GM12878 (cell line): ENCODE data around the gene SMC5. TPM values are rescaled to one million over a fixed set of nuclear protein-coding genes. Genes with fewer than 3 reads are reported as not detected.

Experiments used
- ATAC-seq: fragments of 200-7000 bp; cut with Tn5 transposase; 3 replicates; pipeline ENCODE4 v1.9.1; 2020; ENCODE audit warnings: mild to moderate bottlenecking, moderate library complexity
- BruUV-seq: library from RNA; stranded (reverse); fragments of 400-500 nt; replicated peaks from 2 replicates; lab custom pipeline; 2021; lab: Mats Ljungman, UMichigan
- CTCF ChIA-PET: fragments of 300-600 bp; sonication (Branson Sonifier 250); formaldehyde crosslinking; extraction: SDS; loops from one replicate; lab custom pipeline; 2021; ENCODE audit warnings: inconsistent platforms; lab: Yijun Ruan, JAX
- POLR2A ChIA-PET: fragments of 350-600 bp; formaldehyde crosslinking; extraction: SDS; loops from one replicate; lab custom pipeline; 2021; ENCODE audit warnings: inconsistent platforms; lab: Charles Lee
- RAD21 ChIA-PET: fragments of 300-600 bp; sonication (Branson Sonifier 250); formaldehyde crosslinking; loops from one replicate; lab custom pipeline; 2023; ENCODE audit warnings: antibody characterized with exemption; ENCODE audit not compliant: unreplicated experiment; lab: Charles Lee
- SMC1A ChIA-PET: fragments of 300-600 bp; sonication (Branson Sonifier 250); formaldehyde crosslinking; loops from one replicate; lab custom pipeline; 2023; ENCODE audit not compliant: unreplicated experiment, uncharacterized antibody; lab: Charles Lee
- DNase-seq: peaks from one replicate; pipeline ENCODE4 v3.0.0-alpha.2; 2011; ENCODE audit warnings: low read depth, low spot score
- FAIRE-seq: peaks from 3 replicates; lab custom pipeline; 2011; peaks lifted over from hg19 to GRCh38; lab: Jason Lieb, UNC
- H2AFZ ChIP-seq: 2 replicates; pipeline ENCODE4 v1.6.0; 2011; ENCODE audit warnings: low read depth, low read length, control low read depth; ENCODE audit not compliant: control insufficient read depth
- H3K27ac ChIP-seq: 2 replicates; pipeline ENCODE4 v1.5.1; 2011; ENCODE audit warnings: control low read depth; ENCODE audit not compliant: control insufficient read depth, insufficient read depth
- H3K27me3 ChIP-seq, 2 experiments: replicated peaks in 1 of 2; 2 replicates each; pipeline versions ENCODE4 v1.6.0 to v1.6.1; 2011; ENCODE audit warnings: low read length in 1 of 2; ENCODE audit not compliant: control insufficient read depth in 2 of 2, insufficient read depth in 2 of 2
- H3K36me3 ChIP-seq, 2 experiments: 2 replicates each; pipeline ENCODE4 v1.5.1; 2011; ENCODE audit warnings: low read length in 1 of 2; ENCODE audit not compliant: control insufficient read depth in 2 of 2, insufficient read depth in 2 of 2
- H3K4me1 ChIP-seq: 2 replicates; pipeline ENCODE4 v1.6.1; 2011; ENCODE audit warnings: mild to moderate bottlenecking, low read length, moderate library complexity, mixed read lengths; ENCODE audit not compliant: control insufficient read depth, insufficient read depth
- H3K4me2 ChIP-seq: 2 replicates; pipeline ENCODE4 v1.6.0; 2011; ENCODE audit warnings: control low read depth; ENCODE audit not compliant: control insufficient read depth, insufficient read depth
- H3K4me3 ChIP-seq: fragments of 200-600 bp; sonication (generic); 2 replicates; pipeline ENCODE4 v1.5.1; 2016
- H3K79me2 ChIP-seq: 2 replicates; pipeline ENCODE4 v1.6.0; 2011; ENCODE audit warnings: low read length; ENCODE audit not compliant: control insufficient read depth, insufficient read depth
- H3K9ac ChIP-seq: 2 replicates; pipeline ENCODE4 v1.8.0; 2011; ENCODE audit warnings: low read length, control low read depth, mixed read lengths; ENCODE audit not compliant: control insufficient read depth, insufficient read depth
- H3K9me3 ChIP-seq: replicated peaks from 3 replicates; pipeline ENCODE4 v1.5.1; 2011; ENCODE audit warnings: mild to moderate bottlenecking, low read length; ENCODE audit not compliant: control insufficient read depth, insufficient read depth
- H4K20me1 ChIP-seq: 2 replicates; pipeline ENCODE4 v1.6.0; 2011; ENCODE audit not compliant: control insufficient read depth, insufficient read depth
- ATF3 ChIP-seq: IDR thresholded peaks from 2 replicates; pipeline ENCODE4 v1.6.1; 2011; ENCODE audit warnings: low read depth, mild to moderate bottlenecking, low read length, moderate library complexity, borderline replicate concordance; ENCODE audit errors: extremely low read depth
- HDAC2 ChIP-seq: fragments of 200-600 bp; sonication (generic); IDR thresholded peaks from 2 replicates; pipeline ENCODE4 v1.6.1; 2017
- IRF3 ChIP-seq: fragments of 450-650 bp; IDR thresholded peaks from 2 replicates; pipeline ENCODE4 v1.6.1; 2014; ENCODE audit warnings: mild to moderate bottlenecking
- MEF2A ChIP-seq: IDR thresholded peaks from 2 replicates; pipeline ENCODE4 v1.6.1; 2011; ENCODE audit warnings: low read depth, mild to moderate bottlenecking, low read length, moderate library complexity; ENCODE audit not compliant: insufficient read depth
- MTA3 ChIP-seq: IDR thresholded peaks from 2 replicates; pipeline ENCODE4 v1.6.1; 2012; ENCODE audit warnings: low read length, inconsistent platforms, borderline replicate concordance
- MYB ChIP-seq: fragments of 150-350 bp; IDR thresholded peaks from 2 replicates; pipeline ENCODE4 v1.6.1; 2014; ENCODE audit warnings: mild to moderate bottlenecking, low read depth, low read length, borderline replicate concordance
- RUNX3 ChIP-seq: IDR thresholded peaks from 2 replicates; pipeline ENCODE4 v1.6.1; 2012; ENCODE audit warnings: low read length, inconsistent platforms
- WGBS: methylation state at CpG from one replicate; pipeline ENCODE4 v1.1.6; 2016; ENCODE audit warnings: low lambda C conversion rate; ENCODE audit not compliant: insufficient replicate concordance, insufficient coverage; ENCODE audit errors: missing lambda C conversion rate; 5-methylcytosine and 5-hydroxymethylcytosine counted together
- in situ Hi-C: fragments of 300-500 bp; cut with MboI; formaldehyde crosslinking; loops from 9 replicates; pipeline ENCODE4 v1.14.3; 2018; ENCODE audit warnings: mixed read lengths
- intact Hi-C: fragments of 100-400 bp; cut with micrococcal nuclease; formaldehyde crosslinking; loops from one replicate; pipeline ENCODE4 v1.14.2; 2022; ENCODE audit not compliant: unreplicated experiment
- polyA plus RNA-seq, 11 experiments: library from polyadenylated mRNA; depleted of rRNA in 4 of 11; unstranded in 6 of 11; stranded (reverse) in 5 of 11; fragments of >200 nt; fragmentation: Nextera tagmentation in 4 of 11; fragmentation: Illumina TruSeq in 1 of 11; extraction: Ambion mirVana in 4 of 11; extraction: Trizol in 1 of 11; gene quantifications; 1 replicate in 1 of 11; 2 replicates in 10 of 11; pipeline versions ENCODE4 v1.2.1 to v1.2.3, GENCODE V29; 2011 to 2016; ENCODE audit warnings: inconsistent platforms in 2 of 11, missing spikeins in 2 of 11, low read depth in 1 of 11
- total RNA-seq, 4 experiments: library from RNA; depleted of rRNA in 3 of 4; stranded (reverse); fragments of >200 nt in 3 of 4; fragmentation: Illumina TruSeq in 1 of 4; extraction: Trizol in 1 of 4; gene quantifications; 2 replicates each; pipeline versions ENCODE4 v1.2.1 to v1.2.3, GENCODE V29; 2013 to 2021

The SMC5 gene
- total and polyA plus RNA-seq, 10 of the 15 experiments (the other 5 are each of a cell fraction or from before 2014, with no cell fraction given): 6.5 to 47.1 (median 22.9) TPM

GRCh38 chr9:70222354-70222753, 36.4 kb upstream of the SMC5 start:
- intact Hi-C loops: loop anchor here (10.0 kb wide), 1 partner anchor 62 kb away; no protein-coding TSS in a partner anchor
- ATAC-seq: no peak
- RAD21 ChIA-PET: interaction anchor here (0.6 kb wide), 1 partner anchor 40 kb away, joined by 3 read pairs; no protein-coding TSS in a partner anchor
- DNase-seq: no peak
- CTCF ChIA-PET: no interaction called here
- no peaks in the 10 kb centered on the region for H3K36me3 ChIP-seq
- 56% methylated on average over 1 of the region's 1 CpG for WGBS
- no TSS peak for BruUV-seq
- no peak overlapping the region for H2AFZ ChIP-seq
- no peak overlapping the region for H3K4me3 ChIP-seq
- no peaks in the 10 kb centered on the region for H3K9me3 ChIP-seq
- H3K4me1 ChIP-seq: no peaks in the 10 kb centered on the region
- FAIRE-seq: no peak
- H4K20me1 ChIP-seq: no peaks in the 10 kb centered on the region
- H3K9ac ChIP-seq: no peak overlapping the region
- in situ Hi-C loops: no loop called here
- POLR2A ChIA-PET: no interaction called here
- SMC1A ChIA-PET: no interaction called here
- TF ChIP-seq MEF2A (no peak), RUNX3 (no peak), MYB (no peak), HDAC2 (no peak), ATF3 (no peak), IRF3 (no peak), MTA3 (no peak)
- no peak overlapping the region for H3K27ac ChIP-seq
- H3K27me3 ChIP-seq: no peaks in the 10 kb centered on the region
- no peaks in the 10 kb centered on the region for H3K79me2 ChIP-seq
- H3K4me2 ChIP-seq: no peak overlapping the region
